ENCODE results near the gene PINLYP.

GRCh38 chr19:43548706-43549105 is 26.9 kb upstream of the PINLYP start:
- TF ChIP-seq CTCF (IDR thresholded peaks at IDR 0.05) = no peak
- no peak for TF ChIP-seq POLR2A (IDR thresholded peaks at IDR 0.05)
- TF ChIP-seq POLR2AphosphoS5 (IDR thresholded peaks at IDR 0.05) = no peak
- TF ChIP-seq EP300 (IDR thresholded peaks at IDR 0.05) = no peak
